ENCODE results near the gene ZNF91.
"Not testable (repeated sequence)": the region's sequence is repeated elsewhere in the genome, so short reads cannot be mapped to it uniquely, and the experiment has no call there.

Gene ZNF91

GRCh38 chr19:23365222-23365621 is 30.0 kb downstream of the ZNF91 start:
- Histone ChIP-seq H3K4me3 (replicated peaks; ENCODE audit: insufficient read depth, low read length) (no peak overlapping the region), H3K27ac (replicated peaks) (no peak overlapping the region), H3K27me3 (ENCODE audit: insufficient read depth, poor library complexity, severe bottlenecking) (no peaks in the 10 kb centered on the region)
- TF ChIP-seq POLR2AphosphoS5 (IDR thresholded peaks at IDR 0.05; ENCODE audit: low read depth), result no peak
- no peak for TF ChIP-seq REST (IDR thresholded peaks at IDR 0.05; ENCODE audit: insufficient replicate concordance, low read depth)
- no peak for TF ChIP-seq SPI1 (IDR thresholded peaks at IDR 0.05; ENCODE audit: borderline replicate concordance, low read depth)
- TF ChIP-seq GABPA (IDR thresholded peaks at IDR 0.05; ENCODE audit: low read depth), result no peak
- TF ChIP-seq CTCF (IDR thresholded peaks at IDR 0.05; ENCODE audit: insufficient read depth, low read length), result no peak
- DNase-seq (ENCODE audit: low read depth in 1 of 2, low spot score in 1 of 2), result no peak

GRCh38 chr19:23361843-23362242 is 33.4 kb downstream of the ZNF91 start:
- H3K27me3 ChIP-seq (ENCODE audit: insufficient read depth, poor library complexity, severe bottlenecking); DNase-seq (ENCODE audit: low read depth in 1 of 2, low spot score in 1 of 2); H3K27ac ChIP-seq (replicated peaks); H3K4me3 ChIP-seq (replicated peaks; ENCODE audit: insufficient read depth, low read length): not testable (repeated sequence)

GRCh38 chr19:23351806-23352205 is 43.5 kb downstream of the ZNF91 start:
- H3K27me3 ChIP-seq (ENCODE audit: insufficient read depth, poor library complexity, severe bottlenecking), result no peaks in the 10 kb centered on the region
- no peak for DNase-seq (ENCODE audit: low read depth in 1 of 2, low spot score in 1 of 2)
- TF ChIP-seq REST (IDR thresholded peaks at IDR 0.05; ENCODE audit: insufficient replicate concordance, low read depth), result no peak
- no peak for TF ChIP-seq GABPA (IDR thresholded peaks at IDR 0.05; ENCODE audit: low read depth)
- TF ChIP-seq POLR2AphosphoS5 (IDR thresholded peaks at IDR 0.05; ENCODE audit: low read depth), result no peak
- no peak for TF ChIP-seq SPI1 (IDR thresholded peaks at IDR 0.05; ENCODE audit: borderline replicate concordance, low read depth)
- no peak for TF ChIP-seq CTCF (IDR thresholded peaks at IDR 0.05; ENCODE audit: insufficient read depth, low read length)
- no peak overlapping the region for H3K27ac ChIP-seq (replicated peaks)
- no peak overlapping the region for H3K4me3 ChIP-seq (replicated peaks; ENCODE audit: insufficient read depth, low read length)

- Histone ChIP-seq H3K27ac (replicated peaks) (no peak overlapping the region), H3K27me3 (ENCODE audit: insufficient read depth, poor library complexity, severe bottlenecking) (no peaks in the 10 kb centered on the region), H3K4me3 (replicated peaks; ENCODE audit: insufficient read depth, low read length) (no peak overlapping the region)
- TF ChIP-seq GABPA (IDR thresholded peaks at IDR 0.05; ENCODE audit: low read depth), result no peak
- no peak for TF ChIP-seq SPI1 (IDR thresholded peaks at IDR 0.05; ENCODE audit: borderline replicate concordance, low read depth)
- no peak for TF ChIP-seq CTCF (IDR thresholded peaks at IDR 0.05; ENCODE audit: insufficient read depth, low read length)
- no peak for TF ChIP-seq POLR2AphosphoS5 (IDR thresholded peaks at IDR 0.05; ENCODE audit: low read depth)
- TF ChIP-seq REST (IDR thresholded peaks at IDR 0.05; ENCODE audit: insufficient replicate concordance, low read depth), result no peak
- no peak for DNase-seq (ENCODE audit: low read depth in 1 of 2, low spot score in 1 of 2)
Measured at GRCh38 chr19:23346696-23347095, 48.6 kb downstream of the ZNF91 start.
